Measurements from ENCODE around the gene TAF5L. TPM values are rescaled to one million over a fixed set of nuclear protein-coding genes. Genes with fewer than 3 reads are reported as not detected.

TAF5L gene
- total and polyA plus RNA-seq, 2 of the 8 experiments (the other 6 are each of a cell fraction or from before 2014, with no cell fraction given), result 17.7 to 23.3 TPM

DNA sequence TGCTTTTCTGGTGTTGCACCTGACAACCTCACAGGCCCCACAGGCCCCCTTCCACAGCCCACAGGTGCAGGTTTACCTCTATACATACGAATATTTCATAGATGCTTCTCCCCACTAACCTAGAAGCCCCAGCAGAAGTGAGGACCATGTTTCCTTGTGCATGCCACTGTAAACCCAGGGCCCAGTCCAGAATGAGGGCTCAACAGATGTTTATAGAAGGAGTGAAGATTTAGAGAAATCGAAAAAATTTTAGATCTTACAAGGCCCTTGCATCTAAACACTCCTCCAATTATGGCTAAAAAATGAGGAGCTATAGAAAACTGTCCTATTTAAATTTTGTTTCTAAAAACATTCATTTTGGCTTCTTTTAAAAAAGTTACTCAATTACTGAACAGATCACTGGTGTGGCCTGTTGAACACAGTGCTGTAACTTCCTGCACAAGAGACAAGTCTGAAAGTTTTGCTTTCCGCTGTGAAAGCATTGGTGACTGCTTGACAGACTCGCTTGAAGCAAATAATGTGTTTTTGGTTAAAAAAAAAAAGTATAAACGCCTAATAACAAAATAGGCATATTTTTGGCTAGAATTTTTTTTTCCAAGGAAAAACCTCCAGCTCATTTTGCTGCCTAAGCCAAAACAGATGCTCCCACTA is 68.6 kb downstream of the TAF5L start (continued):
- no peak for TF ChIP-seq MAFK (IDR thresholded peaks at IDR 0.05; ENCODE audit: low read depth, low read length)
- TF ChIP-seq CTBP2 (IDR thresholded peaks at IDR 0.05; ENCODE audit: borderline replicate concordance, insufficient read depth, insufficient read length, low read length), result no peak
- no peak for TF ChIP-seq TAF7 (optimal IDR thresholded peaks at IDR 0.05; ENCODE audit: borderline replicate concordance, low read depth, low read length)
- no peak for TF ChIP-seq JUN (IDR thresholded peaks at IDR 0.05; ENCODE audit: low read depth, low read length)
- no peak for TF ChIP-seq PHF8 (conservative IDR thresholded peaks at IDR 0.05; ENCODE audit: low read depth, low read length)
- TF ChIP-seq ATF2 (IDR thresholded peaks at IDR 0.05; ENCODE audit: low read length), result no peak
